Measurements from ENCODE around the gene LAMC3. TPM values are rescaled to one million over a fixed set of nuclear protein-coding genes. Genes with fewer than 3 reads are reported as not detected.
A peak's percentile ranks its signal among the peaks of the same experiment; 100 is the strongest.

Gene LAMC3
- total RNA-seq, 1 donor from 2014 or later = 0.09 TPM

GRCh38 chr9:131121346-131121745, 112.4 kb downstream of the LAMC3 start:
- H3K4me1 Mint-ChIP-seq = peaks cover 12% of the 10 kb centered on the region
- no peak overlapping the region for H3K4me3 Mint-ChIP-seq
- H3K27me3 Mint-ChIP-seq = peaks cover 9% of the 10 kb centered on the region
- no peak for DNase-seq
- no peaks in the 10 kb centered on the region for H3K9me3 Mint-ChIP-seq
- peaks cover 6% of the 10 kb centered on the region for H3K36me3 Mint-ChIP-seq (ENCODE audit: low read depth)
- H3K27ac Mint-ChIP-seq = no peak overlapping the region
- intact Hi-C loops (cut with micrococcal nuclease) = loop anchor here (10.0 kb wide), 1 partner anchor 427 kb away; the partner anchor contains the start of gene EXOSC2

GRCh38 chr9:131122158-131122557, 113.2 kb downstream of the LAMC3 start:
- H3K27me3 Mint-ChIP-seq = peaks cover 9% of the 10 kb centered on the region
- peaks cover 12% of the 10 kb centered on the region for H3K4me1 Mint-ChIP-seq
- intact Hi-C loops (cut with micrococcal nuclease) = loop anchor here (10.0 kb wide), 1 partner anchor 427 kb away; the partner anchor contains the start of gene EXOSC2
- DNase-seq = no peak
- peaks cover 6% of the 10 kb centered on the region for H3K36me3 Mint-ChIP-seq (ENCODE audit: low read depth)
- no peak overlapping the region for H3K27ac Mint-ChIP-seq
- H3K4me3 Mint-ChIP-seq = no peak overlapping the region
- no peaks in the 10 kb centered on the region for H3K9me3 Mint-ChIP-seq

GRCh38 chr9:131125038-131125287, 116.0 kb downstream of the LAMC3 start:
- no peaks in the 10 kb centered on the region for H3K9me3 Mint-ChIP-seq

GRCh38 chr9:131125288-131126058, 116.5 kb downstream of the LAMC3 start, which contains the start of gene NUP214:
TSS of gene NUP214 (plus strand) at chr9:131125586. CDS start at chr9:131125705, 119 bp downstream.
- DNase-seq = peak; percentile 100
- Mint-ChIP-seq H3K4me1 (peaks cover 26% of the 10 kb centered on the region), H3K9me3 (no peaks in the 10 kb centered on the region), H3K4me3 (peak within 1 kb of the TSS; percentile 99), H3K36me3 (ENCODE audit: low read depth) (peaks cover 32% of the 10 kb centered on the region), H3K27ac (peak within 1 kb of the TSS; percentile 99), H3K27me3 (peaks cover 2% of the 10 kb centered on the region)
- intact Hi-C loops (cut with micrococcal nuclease) = loop anchor here (1.0 to 10.0 kb wide), 6 partner anchors 68 to 1907 kb away; partner anchors contain the start of genes EXOSC2, FAM78A, GTF3C5 and PRRC2B

More at GRCh38 chr9:131125038-131125287, 116.0 kb downstream of the LAMC3 start:
- intact Hi-C loops (cut with micrococcal nuclease) = loop anchor here (1.0 to 10.0 kb wide), 6 partner anchors 68 to 1907 kb away; partner anchors contain the start of genes EXOSC2, FAM78A, GTF3C5 and PRRC2B
- DNase-seq = no peak
- Mint-ChIP-seq H3K4me1 (peaks cover 26% of the 10 kb centered on the region), H3K4me3 (peak overlapping the region; percentile 99), H3K36me3 (ENCODE audit: low read depth) (peaks cover 30% of the 10 kb centered on the region), H3K27me3 (peaks cover 2% of the 10 kb centered on the region), H3K27ac (peak overlapping the region; percentile 99)

GRCh38 chr9:131126059-131126426, 117.1 kb downstream of the LAMC3 start:
- intact Hi-C loops (cut with micrococcal nuclease) = loop anchor here (5.0 to 10.0 kb wide), 3 partner anchors 69 to 1906 kb away; partner anchors contain the start of genes EXOSC2 and GTF3C5
- Mint-ChIP-seq H3K27me3 (peaks cover 2% of the 10 kb centered on the region), H3K4me1 (peaks cover 26% of the 10 kb centered on the region), H3K4me3 (peak overlapping the region; percentile 99), H3K9me3 (no peaks in the 10 kb centered on the region), H3K27ac (peak overlapping the region; percentile 99), H3K36me3 (ENCODE audit: low read depth) (peaks cover 36% of the 10 kb centered on the region)
- no peak for DNase-seq

- H3K27me3 Mint-ChIP-seq = peaks cover 2% of the 10 kb centered on the region
- peaks cover 26% of the 10 kb centered on the region for H3K4me1 Mint-ChIP-seq
- H3K9me3 Mint-ChIP-seq = no peaks in the 10 kb centered on the region
- no peak overlapping the region for H3K4me3 Mint-ChIP-seq
- no peak for DNase-seq
- intact Hi-C loops (cut with micrococcal nuclease) = loop anchor here (5.0 to 10.0 kb wide), 3 partner anchors 72 to 1903 kb away; partner anchors contain the start of genes EXOSC2 and GTF3C5
- H3K36me3 Mint-ChIP-seq (ENCODE audit: low read depth) = peaks cover 57% of the 10 kb centered on the region
- H3K27ac Mint-ChIP-seq = peak overlapping the region; percentile 1
These were observed 120.2 kb downstream of the LAMC3 start for GRCh38 chr9:131129183-131129582.

- no peaks in the 10 kb centered on the region for H3K27me3 Mint-ChIP-seq
- no peak overlapping the region for H3K27ac Mint-ChIP-seq
- DNase-seq = no peak
- peaks cover 62% of the 10 kb centered on the region for H3K36me3 Mint-ChIP-seq (ENCODE audit: low read depth)
- no peak overlapping the region for H3K4me3 Mint-ChIP-seq
- H3K9me3 Mint-ChIP-seq = no peaks in the 10 kb centered on the region
- intact Hi-C loops (cut with micrococcal nuclease) = no loop called here
- H3K4me1 Mint-ChIP-seq = no peaks in the 10 kb centered on the region
These were observed 129.7 kb downstream of the LAMC3 start for GRCh38 chr9:131138676-131139075.

- no peak for DNase-seq
- Mint-ChIP-seq H3K27ac (no peak overlapping the region), H3K9me3 (no peaks in the 10 kb centered on the region), H3K4me1 (no peaks in the 10 kb centered on the region), H3K36me3 (ENCODE audit: low read depth) (peaks cover 62% of the 10 kb centered on the region), H3K4me3 (no peak overlapping the region), H3K27me3 (no peaks in the 10 kb centered on the region)
- intact Hi-C loops (cut with micrococcal nuclease) = no loop called here
These were observed 131.1 kb downstream of the LAMC3 start for GRCh38 chr9:131140112-131140511.

- H3K9me3 Mint-ChIP-seq = no peaks in the 10 kb centered on the region
- no peaks in the 10 kb centered on the region for H3K4me1 Mint-ChIP-seq
- H3K4me3 Mint-ChIP-seq = no peak overlapping the region
- intact Hi-C loops (cut with micrococcal nuclease) = no loop called here
- DNase-seq = no peak
- H3K27ac Mint-ChIP-seq = no peak overlapping the region
- no peaks in the 10 kb centered on the region for H3K27me3 Mint-ChIP-seq
- H3K36me3 Mint-ChIP-seq (ENCODE audit: low read depth) = peaks cover 65% of the 10 kb centered on the region
These were observed 131.6 kb downstream of the LAMC3 start for GRCh38 chr9:131140550-131140949.

GRCh38 chr9:131142160-131142559, 133.2 kb downstream of the LAMC3 start:
- DNase-seq = no peak
- H3K4me3 Mint-ChIP-seq = no peak overlapping the region
- intact Hi-C loops (cut with micrococcal nuclease) = no loop called here
- H3K27ac Mint-ChIP-seq = no peak overlapping the region
- H3K27me3 Mint-ChIP-seq = no peaks in the 10 kb centered on the region
- peaks cover 66% of the 10 kb centered on the region for H3K36me3 Mint-ChIP-seq (ENCODE audit: low read depth)
- H3K4me1 Mint-ChIP-seq = no peaks in the 10 kb centered on the region
- no peaks in the 10 kb centered on the region for H3K9me3 Mint-ChIP-seq

Other genes starting within 250 kb of the LAMC3 start
- gene ABL1, start 173.9 kb upstream of the LAMC3 start, total RNA-seq = 32.6 and 35.7 TPM in 2 replicates
- not detected in 2 replicates for gene QRFP, start 112.4 kb upstream of the LAMC3 start, total RNA-seq
- gene FIBCD1, start 69.9 kb upstream of the LAMC3 start, total RNA-seq = not detected in 2 replicates
- gene AIF1L, start 87.4 kb downstream of the LAMC3 start, total RNA-seq = 0.59 and 0.72 TPM in 2 replicates
- 77.7 and 79.2 TPM in 2 replicates for gene NUP214, start 116.4 kb downstream of the LAMC3 start, total RNA-seq